Gastroesophageal sphincter (tissue), 4 donors: ENCODE data around the gene PRKN. TPM values are rescaled to one million over a fixed set of nuclear protein-coding genes. Genes with fewer than 3 reads are reported as not detected.

Experiments
- ATAC-seq: fragments of 150-250 bp; one replicate; pipeline ENCODE4 v1.9.1; 2016; ENCODE audit warnings: mild to moderate bottlenecking, moderate library complexity
- H3K27ac ChIP-seq, 4 donors: fragments of 200-600 bp; sonication (generic) in 3 of 4; 1 replicate in 3 of 4; 2 replicates in 1 of 4; pipeline ENCODE4 v1.5.1; 2016 to 2019
- H3K27me3 ChIP-seq: fragments of 200-600 bp; sonication (generic); one replicate; pipeline ENCODE4 v1.5.1; 2019
- H3K36me3 ChIP-seq, 2 donors: fragments of 200-600 bp; sonication (generic); one replicate each; pipeline ENCODE4 v1.5.1; 2019; ENCODE audit warnings: control low read depth in 1 of 2
- H3K4me1 ChIP-seq, 3 donors: fragments of 200-600 bp; sonication (generic); 1 replicate in 2 of 3; 2 replicates in 1 of 3; pipeline ENCODE4 v1.5.1; 2016 to 2019; ENCODE audit warnings: control low read depth in 2 of 3
- H3K4me3 ChIP-seq, 2 donors: fragments of 200-600 bp; sonication (generic); one replicate each; pipeline ENCODE4 v1.5.1; 2019; ENCODE audit warnings: mild to moderate bottlenecking in 1 of 2, moderate library complexity in 1 of 2
- H3K9me3 ChIP-seq, 3 donors: fragments of 200-600 bp; sonication (generic); one replicate each; pipeline ENCODE4 v1.5.1; 2017 to 2019; ENCODE audit warnings: control low read depth in 2 of 3
- EP300 ChIP-seq: sonication (generic); formaldehyde crosslinking; IDR thresholded peaks from one replicate; pipeline ENCODE4 v1.6.1; 2017; ENCODE audit warnings: antibody characterized with exemption, mild to moderate bottlenecking
- POLR2A ChIP-seq, 2 donors: fragments of 450-650 bp; IDR thresholded peaks; one replicate each; pipeline ENCODE4 v1.6.1; 2017; ENCODE audit warnings: antibody characterized with exemption in 2 of 2, mild to moderate bottlenecking in 2 of 2, moderate library complexity in 1 of 2
- POLR2AphosphoS5 ChIP-seq: sonication (generic); formaldehyde crosslinking; IDR thresholded peaks from one replicate; pipeline ENCODE4 v1.6.1; 2017; ENCODE audit warnings: antibody characterized with exemption
- WGBS, 2 donors: methylation state at CpG; one replicate each; pipeline ENCODE4 v1.1.5; 2018; ENCODE audit warnings: low coverage in 1 of 2; 5-methylcytosine and 5-hydroxymethylcytosine counted together
- total RNA-seq, 4 donors: library from RNA; depleted of rRNA; stranded (reverse); fragments of >200 nt; gene quantifications; one replicate each; pipeline ENCODE4 v1.1.0, GENCODE V29; 2016
- TF ChIP-seq, protein P1 (sequence below), 4 experiments: fragments of 200-600 bp in 2 of 4; fragments of 450-650 bp in 2 of 4; sonication (generic) in 1 of 4; IDR thresholded peaks; one replicate each; pipeline ENCODE4 v1.5.1; 2017 to 2019; ENCODE audit warnings: antibody characterized with exemption in 4 of 4, mild to moderate bottlenecking in 2 of 4, moderate library complexity in 2 of 4

PRKN gene
- total RNA-seq, 4 donors from 2014 or later = 8.4 to 58.6 (median 25.8) TPM

DNA sequence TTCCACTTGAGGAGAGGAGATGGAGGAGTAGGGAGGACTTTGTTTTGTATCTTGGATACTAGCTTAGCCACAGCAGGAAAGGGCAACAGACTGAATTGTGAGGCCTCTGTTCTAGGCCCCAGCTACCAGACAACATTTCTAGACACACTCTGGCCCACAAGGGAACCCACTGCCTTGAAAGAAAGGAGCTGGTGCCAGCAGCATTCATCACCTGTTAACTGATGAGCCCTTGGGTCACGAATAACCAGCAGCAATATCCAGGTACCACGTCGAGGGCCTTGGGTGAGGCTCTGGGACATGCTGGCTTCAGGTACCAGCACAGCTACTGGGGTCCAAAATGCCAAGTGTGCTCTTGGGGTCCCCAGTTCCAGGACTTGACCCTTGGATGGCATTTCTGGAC, 165.5 kb downstream of the PRKN start:
- H3K27me3 ChIP-seq = no peaks in the 10 kb centered on the region
- H3K4me1 ChIP-seq = no peaks in the 10 kb centered on the region
- H3K36me3 ChIP-seq = no peaks in the 10 kb centered on the region
- no peak for TF ChIP-seq POLR2A (IDR thresholded peaks at IDR 0.05)
- TF ChIP-seq EP300 = no peak
- TF ChIP-seq, protein P1, sequence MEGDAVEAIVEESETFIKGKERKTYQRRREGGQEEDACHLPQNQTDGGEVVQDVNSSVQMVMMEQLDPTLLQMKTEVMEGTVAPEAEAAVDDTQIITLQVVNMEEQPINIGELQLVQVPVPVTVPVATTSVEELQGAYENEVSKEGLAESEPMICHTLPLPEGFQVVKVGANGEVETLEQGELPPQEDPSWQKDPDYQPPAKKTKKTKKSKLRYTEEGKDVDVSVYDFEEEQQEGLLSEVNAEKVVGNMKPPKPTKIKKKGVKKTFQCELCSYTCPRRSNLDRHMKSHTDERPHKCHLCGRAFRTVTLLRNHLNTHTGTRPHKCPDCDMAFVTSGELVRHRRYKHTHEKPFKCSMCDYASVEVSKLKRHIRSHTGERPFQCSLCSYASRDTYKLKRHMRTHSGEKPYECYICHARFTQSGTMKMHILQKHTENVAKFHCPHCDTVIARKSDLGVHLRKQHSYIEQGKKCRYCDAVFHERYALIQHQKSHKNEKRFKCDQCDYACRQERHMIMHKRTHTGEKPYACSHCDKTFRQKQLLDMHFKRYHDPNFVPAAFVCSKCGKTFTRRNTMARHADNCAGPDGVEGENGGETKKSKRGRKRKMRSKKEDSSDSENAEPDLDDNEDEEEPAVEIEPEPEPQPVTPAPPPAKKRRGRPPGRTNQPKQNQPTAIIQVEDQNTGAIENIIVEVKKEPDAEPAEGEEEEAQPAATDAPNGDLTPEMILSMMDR (IDR thresholded peaks at IDR 0.05) = no peak
- TF ChIP-seq POLR2AphosphoS5 = no peak
- 100% methylated on average over 1 of the region's 3 CpGs; no CpG with 5 or more reads in 1 of the 2 donors for WGBS, 2 donors
- no peak overlapping the region for H3K27ac ChIP-seq
- peaks cover 0 to 20% (median 0%) of the 10 kb centered on the region in 3 donors for H3K9me3 ChIP-seq
- no peak for ATAC-seq
- no peak overlapping the region for H3K4me3 ChIP-seq

DNA sequence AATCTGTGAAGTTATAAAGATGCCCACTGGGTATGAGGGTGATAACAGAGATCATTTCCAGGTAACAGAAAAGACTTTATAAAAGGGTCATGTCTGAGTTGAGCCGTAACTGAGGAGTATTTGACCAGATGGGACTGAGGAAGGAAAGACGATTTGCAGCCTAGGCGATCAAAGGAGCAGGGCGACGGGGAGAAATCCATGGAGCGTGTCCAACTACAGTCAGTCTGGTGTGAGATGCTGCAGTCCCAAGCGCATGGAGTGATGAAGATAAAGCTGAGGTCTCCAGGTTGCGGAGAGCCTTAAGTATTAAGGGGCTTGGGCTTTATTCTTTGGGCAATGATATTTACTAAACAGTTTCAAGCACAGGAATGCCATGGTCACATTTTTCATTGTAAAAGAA, 166.7 kb downstream of the PRKN start:
- H3K27me3 ChIP-seq = no peaks in the 10 kb centered on the region
- WGBS, 2 donors = 80 to 81% methylated on average over 2 to 8 of the region's 8 CpGs
- peaks cover 0 to 12% (median 0%) of the 10 kb centered on the region in 3 donors for H3K9me3 ChIP-seq
- no peak overlapping the region for H3K4me3 ChIP-seq
- H3K36me3 ChIP-seq = no peaks in the 10 kb centered on the region
- no peak for TF ChIP-seq POLR2AphosphoS5
- TF ChIP-seq, protein P1 (IDR thresholded peaks at IDR 0.05) = no peak
- ATAC-seq = no peak
- H3K27ac ChIP-seq = no peak overlapping the region
- no peaks in the 10 kb centered on the region for H3K4me1 ChIP-seq

DNA sequence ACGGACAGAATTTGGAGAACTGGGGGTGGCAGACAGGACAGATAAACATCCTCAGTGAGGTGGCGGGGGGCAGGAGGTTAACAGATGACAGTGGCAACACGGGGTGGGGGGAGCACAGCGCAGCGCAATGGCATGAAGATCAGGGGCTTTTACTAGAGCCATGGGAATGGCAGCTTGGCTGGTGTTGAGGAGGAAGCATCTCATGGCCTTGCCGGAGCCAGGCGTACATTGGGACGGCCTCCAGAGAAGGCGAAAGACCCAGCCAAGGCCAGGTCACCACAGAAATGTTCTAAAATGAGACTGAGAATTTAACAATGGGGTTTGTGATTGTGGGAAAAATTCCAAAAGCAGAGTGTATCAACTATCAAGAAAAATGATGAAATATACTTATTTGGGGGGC, 173.0 kb downstream of the PRKN start:
- H3K4me3 ChIP-seq = no peak overlapping the region
- H3K27me3 ChIP-seq = no peaks in the 10 kb centered on the region
- ATAC-seq = no peak
- no peaks in the 10 kb centered on the region for H3K9me3 ChIP-seq
- H3K4me1 ChIP-seq = no peaks in the 10 kb centered on the region
- no peak overlapping the region for H3K27ac ChIP-seq
- H3K36me3 ChIP-seq = no peaks in the 10 kb centered on the region
- no peak for TF ChIP-seq POLR2A (IDR thresholded peaks at IDR 0.05)
- TF ChIP-seq, protein P1 (IDR thresholded peaks at IDR 0.05) = no peak
- no peak for TF ChIP-seq EP300
- no peak for TF ChIP-seq POLR2AphosphoS5
- WGBS, 2 donors = 83 to 87% methylated on average over 4 to 7 of the region's 9 CpGs

DNA sequence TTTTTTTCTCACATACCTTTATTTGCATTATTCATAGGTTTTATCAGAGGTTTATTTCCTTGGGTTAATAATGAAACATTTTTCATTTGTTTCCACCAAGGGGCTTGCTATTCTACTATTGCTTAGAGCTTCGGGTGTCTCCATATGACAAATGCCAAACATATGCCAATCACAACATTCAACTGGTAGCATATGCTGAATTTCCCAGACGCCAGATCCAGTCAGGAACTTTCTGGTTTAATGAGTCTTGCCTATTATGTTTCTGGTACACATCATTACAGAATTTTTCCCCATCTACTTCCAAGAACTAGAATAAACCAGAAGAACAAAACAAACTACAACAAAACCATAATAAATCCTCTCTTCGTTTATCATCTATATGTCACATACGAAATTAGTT, 180.7 kb downstream of the PRKN start:
- no peaks in the 10 kb centered on the region for H3K36me3 ChIP-seq
- no peak overlapping the region for H3K4me3 ChIP-seq
- WGBS, 2 donors = 69 to 78% methylated on average over 4 of the region's 4 CpGs
- no peak for ATAC-seq
- no peak overlapping the region for H3K27ac ChIP-seq
- H3K9me3 ChIP-seq = no peaks in the 10 kb centered on the region
- TF ChIP-seq, protein P1 (IDR thresholded peaks at IDR 0.05) = no peak
- TF ChIP-seq POLR2A (IDR thresholded peaks at IDR 0.05) = no peak
- TF ChIP-seq EP300 = no peak
- no peaks in the 10 kb centered on the region for H3K27me3 ChIP-seq
- H3K4me1 ChIP-seq = peaks cover 0 to 5% (median 0%) of the 10 kb centered on the region in 3 donors

DNA sequence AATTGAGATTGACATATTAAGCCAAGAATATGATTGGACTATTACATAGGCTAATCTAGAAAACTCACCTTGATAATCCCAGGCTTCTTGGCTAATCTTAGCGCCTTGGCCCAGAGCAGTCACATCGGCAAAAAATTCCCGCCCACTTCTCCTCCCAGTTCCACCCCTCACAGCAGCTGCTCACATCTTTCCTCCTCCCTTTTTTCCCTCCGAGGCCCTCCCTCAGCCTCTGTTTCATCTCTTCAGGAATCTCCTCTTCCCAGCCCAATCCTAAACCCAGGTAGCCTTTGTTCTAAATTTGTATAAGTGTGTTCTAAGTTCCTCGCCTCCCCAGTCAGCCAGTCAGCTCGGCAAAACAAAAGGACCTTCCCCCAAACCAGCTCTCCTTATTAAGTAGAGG, 184.3 kb downstream of the PRKN start:
- Histone ChIP-seq H3K4me1 (peaks cover 0 to 5% (median 0%) of the 10 kb centered on the region in 3 donors), H3K9me3 (no peaks in the 10 kb centered on the region), H3K27ac (no peak overlapping the region), H3K36me3 (no peaks in the 10 kb centered on the region), H3K4me3 (no peak overlapping the region), H3K27me3 (no peaks in the 10 kb centered on the region)
- no peak for ATAC-seq
- 91% methylated on average over 6 of the region's 6 CpGs; no CpG with 5 or more reads in 1 of the 2 donors for WGBS, 2 donors
- TF ChIP-seq POLR2AphosphoS5 (no peak), EP300 (no peak), POLR2A (IDR thresholded peaks at IDR 0.05) (no peak)
- TF ChIP-seq, protein P1 (IDR thresholded peaks at IDR 0.05) = no peak
